Measurements from ENCODE around the gene HES1. TPM values are rescaled to one million over a fixed set of nuclear protein-coding genes. Genes with fewer than 3 reads are reported as not detected.

The HES1 gene
- total RNA-seq, 2 donors from 2014 or later, result 32.1 to 43.6 TPM

GRCh38 chr3:194177141-194177540, 41.2 kb downstream of the HES1 start:
- Histone ChIP-seq H3K4me1 (no peaks in the 10 kb centered on the region), H3K27me3 (no peaks in the 10 kb centered on the region), H3K27ac (no peak overlapping the region), H3K9me3 (no peaks in the 10 kb centered on the region), H3K36me3 (no peaks in the 10 kb centered on the region), H3K4me3 (no peak overlapping the region)
- DNase-seq (ENCODE audit: low spot score), result no peak
- no peak for TF ChIP-seq CTCF (IDR thresholded peaks at IDR 0.05)

- Histone ChIP-seq H3K36me3 (no peaks in the 10 kb centered on the region), H3K4me3 (no peak overlapping the region), H3K9me3 (no peaks in the 10 kb centered on the region), H3K27ac (no peak overlapping the region), H3K27me3 (no peaks in the 10 kb centered on the region), H3K4me1 (no peaks in the 10 kb centered on the region)
- no peak for DNase-seq (ENCODE audit: low spot score)
- no peak for TF ChIP-seq CTCF (IDR thresholded peaks at IDR 0.05)
These were observed 42.2 kb downstream of the HES1 start for GRCh38 chr3:194178128-194178527.

- Histone ChIP-seq H3K4me3 (no peak overlapping the region), H3K36me3 (no peaks in the 10 kb centered on the region), H3K4me1 (no peaks in the 10 kb centered on the region), H3K27me3 (no peaks in the 10 kb centered on the region), H3K9me3 (no peaks in the 10 kb centered on the region), H3K27ac (no peak overlapping the region)
- TF ChIP-seq CTCF (IDR thresholded peaks at IDR 0.05), result no peak
- no peak for DNase-seq (ENCODE audit: low spot score)
These were observed 42.7 kb downstream of the HES1 start for GRCh38 chr3:194178669-194179068.

- Histone ChIP-seq H3K27me3 (no peaks in the 10 kb centered on the region), H3K4me1 (no peaks in the 10 kb centered on the region), H3K36me3 (no peaks in the 10 kb centered on the region), H3K9me3 (no peaks in the 10 kb centered on the region), H3K4me3 (no peak overlapping the region), H3K27ac (no peak overlapping the region)
- no peak for DNase-seq (ENCODE audit: low spot score)
- TF ChIP-seq CTCF (IDR thresholded peaks at IDR 0.05), result no peak
These were observed 44.6 kb downstream of the HES1 start for GRCh38 chr3:194180570-194180969.

GRCh38 chr3:194181612-194182529, 45.9 kb downstream of the HES1 start:
- no peaks in the 10 kb centered on the region for H3K27me3 ChIP-seq
- no peak for TF ChIP-seq CTCF (IDR thresholded peaks at IDR 0.05)
- H3K36me3 ChIP-seq, result no peaks in the 10 kb centered on the region
- H3K4me3 ChIP-seq, result no peak overlapping the region
- no peaks in the 10 kb centered on the region for H3K9me3 ChIP-seq
- H3K4me1 ChIP-seq, result no peaks in the 10 kb centered on the region
- DNase-seq (ENCODE audit: low spot score), result no peak
- H3K27ac ChIP-seq, result no peak overlapping the region
